HG02763 (cell line): ENCODE measurements around the gene SORT1.
"Not testable (repeated sequence)": the region's sequence is repeated elsewhere in the genome, so short reads cannot be mapped to it uniquely, and the experiment has no call there.

Experiments used
- ATAC-seq: cut with Tn5 transposase; IDR thresholded peaks from one replicate; pipeline ENCODE4 v1.9.1; 2021; ENCODE audit warnings: mild to moderate bottlenecking, moderate library complexity; ENCODE audit not compliant: unreplicated experiment

SORT1 gene

DNA sequence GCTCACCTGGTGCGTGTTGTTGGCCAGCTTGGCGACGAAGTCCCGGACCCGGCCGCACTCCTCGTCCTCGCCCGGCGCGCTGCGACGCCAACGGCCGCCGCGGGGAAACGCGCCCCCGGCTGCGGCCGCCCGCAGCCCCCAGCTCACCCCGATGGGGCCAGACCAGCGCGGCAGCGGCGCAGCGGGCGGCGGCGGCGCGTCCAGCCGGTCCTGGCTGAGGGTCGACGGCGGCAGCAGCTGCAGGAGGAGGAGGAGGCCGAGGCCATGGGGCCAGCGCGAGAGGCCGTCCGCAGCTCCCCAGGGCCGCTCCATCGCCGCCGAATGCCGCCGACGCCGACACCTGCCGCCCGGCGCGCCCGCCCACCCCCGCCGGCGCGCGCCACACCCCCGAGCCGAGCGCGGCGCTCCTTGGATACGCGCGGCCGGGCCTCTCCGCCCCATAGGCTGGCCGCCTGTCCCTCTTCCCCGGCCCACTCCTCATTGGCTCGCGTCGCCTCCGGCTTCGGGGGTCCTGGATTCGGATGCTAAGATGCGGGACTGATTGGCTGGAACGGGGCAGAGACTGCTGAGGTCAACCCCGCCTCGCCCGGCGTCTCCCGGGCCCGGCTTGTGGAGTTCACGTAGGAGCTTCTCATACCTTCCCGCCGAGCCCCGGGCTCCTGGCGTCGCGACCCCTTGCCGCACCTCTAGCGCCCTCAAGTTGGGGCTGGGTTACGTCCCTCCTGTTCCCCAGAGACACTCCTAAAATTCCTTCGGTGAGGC is at the start of gene SORT1:
Gene SORT1 (minus strand): TSS at position 338 of the 762 bp plus-strand sequence. CDS start 26 bp downstream, at position 312.
- peak; percentile 75 for ATAC-seq

DNA sequence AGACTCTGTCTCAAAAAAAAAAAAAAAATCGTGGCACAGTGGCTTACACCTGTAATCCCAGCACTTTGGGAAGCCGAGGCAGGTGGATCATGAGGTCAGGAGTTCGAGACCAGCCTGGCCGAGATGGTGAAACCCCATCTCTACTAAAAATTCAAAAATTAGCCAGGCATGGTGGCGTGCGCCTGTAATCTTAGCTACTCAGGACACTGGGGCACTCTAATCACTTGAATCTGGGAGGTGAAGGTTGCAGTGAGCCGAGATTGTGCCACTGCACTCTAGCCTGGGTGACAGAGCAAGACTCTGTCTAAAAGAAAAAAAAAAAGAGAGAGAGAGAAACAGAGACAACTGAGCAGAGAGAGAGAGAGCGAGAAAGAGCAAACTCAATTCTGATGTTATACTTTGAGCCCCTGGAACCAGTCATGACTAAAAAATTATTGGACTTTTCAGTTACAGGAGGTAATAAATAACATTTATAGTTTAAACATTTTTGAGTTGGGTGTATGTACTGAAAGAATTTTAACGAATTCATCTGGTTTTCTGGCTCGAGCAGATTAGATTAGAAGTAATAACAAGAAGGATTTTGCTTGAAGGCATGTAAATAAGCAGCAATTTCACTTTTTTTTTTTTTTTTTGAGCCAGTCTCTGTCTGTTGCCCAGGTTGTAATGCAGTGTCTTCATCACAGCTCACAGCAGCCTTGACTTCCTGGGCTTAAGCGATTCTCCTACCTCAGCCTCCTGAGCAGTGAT is 48.4 kb upstream of the SORT1 start:
- not testable (repeated sequence) for ATAC-seq

DNA sequence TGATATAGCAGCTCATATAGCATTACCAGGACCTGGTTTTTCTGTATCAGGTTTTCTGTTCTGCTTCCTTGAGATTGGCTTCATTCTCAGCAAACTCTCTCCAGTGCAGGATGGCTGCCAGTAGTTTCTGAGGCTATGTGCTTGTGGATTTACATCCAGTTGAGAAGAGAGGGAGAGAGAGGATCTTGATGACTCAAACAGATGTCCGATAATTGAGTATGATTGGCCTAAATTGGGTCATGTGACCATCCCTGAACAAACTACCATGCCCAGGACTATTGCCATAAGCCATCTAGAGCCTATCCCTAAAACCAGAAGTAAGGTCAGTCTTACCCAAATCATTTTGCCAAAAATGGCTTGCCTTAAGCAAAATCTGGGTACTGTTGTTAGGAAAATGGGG is 46.6 kb upstream of the SORT1 start:
- no peak for ATAC-seq

DNA sequence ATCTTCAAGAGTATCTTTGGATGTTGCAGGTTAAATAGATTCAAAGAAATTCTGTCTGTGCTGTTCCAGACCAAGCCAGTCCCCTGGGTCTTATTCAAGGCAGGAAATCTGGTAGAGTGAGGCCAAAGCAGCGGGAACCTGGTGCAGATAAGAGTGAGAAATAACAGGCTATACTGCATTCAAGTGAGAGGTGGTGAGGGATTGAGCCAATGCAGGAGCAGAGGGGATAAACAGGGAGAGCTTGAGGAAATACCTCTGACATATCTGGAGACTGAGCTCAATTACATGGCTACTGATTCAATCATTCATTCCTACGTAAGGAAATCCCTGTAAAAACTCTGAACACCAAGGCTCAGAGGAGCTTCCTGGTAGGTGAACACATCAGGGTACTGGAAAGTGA is 45.8 kb upstream of the SORT1 start:
- ATAC-seq, result no peak

DNA sequence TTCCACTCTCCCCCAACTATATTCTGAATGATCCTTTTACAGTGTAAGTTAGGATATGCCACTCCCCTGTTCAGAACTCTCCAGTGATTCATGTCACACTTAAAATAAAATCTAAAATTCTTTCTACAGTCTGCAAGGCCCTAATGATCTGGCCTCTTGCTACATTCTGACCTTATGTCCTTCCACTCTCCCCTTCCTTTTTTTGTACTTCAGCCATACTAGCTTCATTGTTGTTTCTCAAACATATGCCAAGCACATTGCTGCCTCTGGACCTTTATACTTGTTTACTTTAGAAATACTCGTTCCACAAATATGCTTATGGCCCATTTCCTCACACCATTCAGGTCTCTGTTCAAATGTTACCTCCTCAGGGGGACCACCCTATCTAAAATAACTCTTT is 43.4 kb upstream of the SORT1 start:
- no peak for ATAC-seq

DNA sequence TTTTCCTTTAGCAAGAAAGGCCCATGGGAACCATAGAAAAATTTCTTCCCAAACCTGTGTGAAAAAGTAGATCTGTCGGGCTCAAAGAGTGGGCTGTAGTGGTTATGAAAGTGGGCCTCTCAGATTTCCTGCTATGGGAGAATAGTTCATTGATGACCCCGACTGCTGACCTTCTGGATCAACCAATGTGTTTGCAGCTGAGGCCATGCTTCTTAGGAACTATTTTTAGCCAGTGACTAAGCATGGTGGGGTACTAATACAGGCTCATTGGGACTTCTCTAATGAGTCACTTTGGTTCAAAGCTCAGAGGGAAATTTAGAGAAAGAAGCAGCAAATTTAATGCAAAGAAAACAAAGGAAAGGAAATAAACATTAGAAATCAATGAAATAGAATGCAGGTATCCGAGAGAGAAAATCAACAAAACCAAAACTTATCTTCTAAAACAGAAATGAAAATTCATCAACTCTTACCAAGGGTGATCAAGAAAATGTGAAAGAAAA is 41.1 kb upstream of the SORT1 start:
- ATAC-seq, result no peak

DNA sequence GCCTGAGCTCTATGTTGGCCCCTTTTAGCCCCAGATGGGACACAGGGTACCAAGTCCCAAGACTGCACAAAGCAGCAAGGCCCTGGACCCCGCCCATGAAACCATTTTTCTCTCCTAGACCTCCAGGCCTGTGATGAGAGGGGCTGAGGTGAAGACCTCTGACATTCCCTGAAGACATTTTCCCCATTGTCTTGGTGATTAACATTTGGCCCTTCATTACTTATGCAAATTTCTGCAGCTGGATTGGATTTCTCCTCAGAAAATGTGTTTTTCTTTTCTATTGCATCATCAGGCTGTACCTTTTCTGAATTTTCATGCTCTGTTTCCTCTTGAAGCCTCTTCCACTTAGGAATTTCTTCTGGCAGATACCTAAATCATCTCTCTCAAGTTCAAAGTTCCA is 36.8 kb upstream of the SORT1 start:
- no peak for ATAC-seq

DNA sequence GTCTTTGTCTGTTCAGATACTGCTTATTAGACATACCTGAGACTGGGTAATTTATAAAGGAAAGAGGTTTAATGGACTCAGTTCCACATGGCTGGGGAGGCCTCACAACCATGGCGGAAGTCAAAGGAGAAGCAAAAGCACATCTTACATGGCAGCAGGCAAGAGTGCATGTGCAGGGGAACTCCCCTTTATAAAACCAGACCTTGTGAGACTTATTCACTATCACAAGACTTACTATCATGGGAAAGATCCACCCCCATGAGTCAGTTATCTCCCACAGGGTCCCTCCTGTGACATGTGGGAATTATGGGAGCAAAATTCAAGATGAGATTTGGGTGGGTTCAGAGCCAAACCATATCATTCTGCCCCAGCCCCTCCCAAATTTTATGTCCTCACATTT is 35.6 kb upstream of the SORT1 start:
- no peak for ATAC-seq

DNA sequence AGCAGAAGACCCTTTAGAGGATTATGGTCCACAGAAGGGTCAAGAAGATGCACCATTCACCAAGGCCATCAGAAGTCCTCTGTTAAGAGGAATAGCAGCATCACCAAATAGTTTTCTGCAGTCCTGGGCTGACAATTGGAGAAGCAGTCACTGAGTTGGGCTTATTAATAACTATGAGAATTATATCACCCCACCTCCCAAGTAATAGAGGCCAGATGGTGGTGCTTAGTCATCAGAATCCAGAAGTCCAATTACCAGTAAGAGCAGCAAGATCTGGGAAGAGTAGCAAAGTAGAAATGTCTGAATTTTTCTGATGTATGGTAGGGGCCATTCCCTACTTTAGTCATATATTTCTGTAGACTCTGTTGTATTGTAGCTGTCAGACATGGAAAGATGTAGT is 34.6 kb upstream of the SORT1 start:
- no peak for ATAC-seq

DNA sequence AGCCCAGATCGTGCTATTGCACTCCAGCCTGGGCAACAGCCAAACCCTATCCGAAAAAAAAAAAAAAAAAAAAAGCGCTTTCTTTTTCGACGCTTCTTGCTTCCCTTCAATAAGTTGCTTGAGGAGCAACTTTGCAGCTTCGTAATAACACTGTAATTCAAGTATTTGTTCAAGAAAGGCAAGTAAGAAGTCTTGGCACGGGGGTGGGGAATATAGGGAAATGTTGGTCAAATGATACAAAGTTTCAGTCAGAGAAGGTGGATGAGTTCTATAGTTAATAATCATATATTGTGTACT is 29.4 kb upstream of the SORT1 start:
- no peak for ATAC-seq

DNA sequence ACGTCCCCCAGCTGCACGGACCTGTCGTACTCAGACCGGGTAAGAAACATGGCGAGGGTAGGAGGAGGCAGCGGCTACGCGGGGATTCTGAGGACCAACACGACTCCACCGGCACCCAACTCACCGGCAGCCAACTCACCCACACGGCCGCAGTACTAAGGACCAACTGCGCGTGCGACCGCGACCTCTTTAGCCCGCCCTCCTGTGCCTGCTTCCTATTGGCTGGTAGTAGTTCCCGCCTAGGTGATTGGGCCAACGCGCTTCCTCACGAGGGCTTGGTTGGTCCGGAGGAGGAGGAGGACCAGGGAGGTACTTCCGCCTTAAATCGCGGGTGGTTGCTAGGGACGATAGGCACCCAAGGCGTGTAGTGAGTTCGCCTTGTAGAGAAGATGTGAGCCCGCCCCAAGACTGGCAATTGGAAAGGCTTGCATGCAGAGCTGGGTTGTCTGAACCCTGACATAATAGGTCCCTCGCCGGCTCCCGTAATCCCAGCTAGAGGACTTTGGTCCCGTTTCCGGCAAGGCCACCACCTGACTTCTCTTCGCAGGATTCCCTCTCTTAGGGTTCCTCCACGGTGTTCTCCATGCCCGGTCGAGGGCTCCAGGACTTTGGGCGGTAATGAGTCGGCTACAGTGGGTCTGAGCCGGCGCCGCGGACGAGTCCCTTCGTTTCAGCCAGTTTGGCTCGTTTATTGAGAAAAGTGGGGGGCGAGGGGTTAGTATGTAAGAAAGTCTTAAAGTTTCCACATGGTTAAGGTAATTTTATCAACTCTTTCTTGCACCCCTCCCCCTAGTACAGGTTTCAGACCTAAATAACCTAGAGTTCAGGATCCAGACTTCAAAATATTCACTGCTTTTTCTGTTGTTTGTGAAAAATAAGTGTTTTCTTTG is 28.8 kb upstream of the SORT1 start, which contains the start of gene PSMA5:
Gene PSMA5 (minus strand): TSS at position 168 of the 890 bp plus-strand sequence. CDS start 118 bp downstream, at position 50.
- ATAC-seq, result peak; percentile 97

DNA sequence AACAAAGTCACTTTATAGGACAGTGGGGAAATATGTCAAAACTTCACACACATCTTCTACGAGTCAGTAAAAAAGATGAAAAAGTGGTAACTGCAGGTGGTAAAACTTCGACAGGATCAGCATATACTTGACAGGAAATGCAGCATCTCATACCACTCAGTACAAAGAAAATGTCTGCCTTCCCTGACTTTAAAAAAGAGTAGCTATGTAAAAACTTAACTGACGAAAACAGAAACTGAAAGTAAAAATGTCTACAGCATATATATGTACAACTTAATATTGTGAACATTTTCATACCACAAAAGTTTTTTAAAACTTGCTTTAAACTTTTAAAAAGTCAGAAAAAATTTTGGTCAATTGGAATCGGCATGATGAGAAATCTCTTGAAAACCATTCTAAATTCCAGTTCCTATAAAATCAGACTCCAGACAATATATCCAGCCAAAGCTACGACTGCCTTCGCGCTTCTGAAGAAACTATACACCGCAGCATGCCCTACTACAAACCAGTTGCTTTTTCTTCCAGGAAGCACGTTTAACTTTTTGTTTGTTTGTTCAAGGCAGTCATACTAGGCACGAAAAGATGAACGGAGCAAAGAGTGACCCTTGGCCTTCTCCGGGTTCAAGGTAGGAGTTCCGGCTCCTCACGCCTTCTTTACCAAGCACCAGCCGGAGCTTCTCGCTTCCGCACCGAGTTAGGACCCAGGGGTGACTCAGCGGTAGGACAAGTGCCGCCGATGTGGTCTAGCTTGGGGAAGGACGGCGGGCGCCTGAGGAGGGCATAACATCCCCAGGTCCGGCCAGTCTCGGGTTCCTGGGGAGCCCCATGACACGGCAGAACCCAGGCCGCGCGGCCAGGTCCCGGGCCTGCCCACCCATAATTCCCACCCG is 27.9 kb upstream of the SORT1 start:
- ATAC-seq, result peak; percentile 19

DNA sequence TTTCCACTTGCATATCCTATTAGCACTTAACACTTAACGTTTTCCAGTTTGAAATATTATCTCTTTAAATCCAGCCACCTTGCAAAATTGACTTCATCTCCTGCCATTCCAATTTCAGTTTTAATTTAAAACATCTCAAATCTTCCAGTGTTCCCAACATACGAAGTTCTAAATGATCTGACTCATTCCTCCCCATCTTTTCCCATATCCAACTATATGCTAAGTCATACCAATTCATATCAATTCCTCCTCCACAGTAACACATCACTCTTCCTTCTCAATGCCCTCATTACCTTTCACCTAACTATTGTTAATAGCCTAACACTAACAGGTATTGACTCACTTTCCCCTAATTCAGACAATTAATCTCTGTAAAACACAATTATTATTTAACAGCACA is 25.8 kb upstream of the SORT1 start:
- ATAC-seq, result no peak

DNA sequence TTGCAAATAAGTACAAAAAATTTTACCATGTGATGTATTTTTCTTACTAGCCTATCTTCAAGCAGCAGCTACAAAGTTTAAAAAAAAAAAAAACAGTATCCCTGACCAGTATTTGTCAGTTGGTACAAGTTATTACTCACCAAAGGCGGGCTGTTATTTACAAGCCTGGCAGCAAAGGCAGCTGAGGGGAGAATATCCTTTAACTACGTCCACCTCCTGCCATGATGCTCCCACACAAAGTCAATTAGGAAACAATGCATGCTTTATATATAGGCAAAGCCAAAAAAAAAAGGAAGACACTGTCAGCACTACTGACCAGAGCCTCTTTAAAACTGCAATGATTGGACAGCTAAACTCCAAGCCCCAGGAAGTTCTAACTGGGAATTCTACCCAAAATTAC is 14.8 kb upstream of the SORT1 start:
- ATAC-seq, result no peak

DNA sequence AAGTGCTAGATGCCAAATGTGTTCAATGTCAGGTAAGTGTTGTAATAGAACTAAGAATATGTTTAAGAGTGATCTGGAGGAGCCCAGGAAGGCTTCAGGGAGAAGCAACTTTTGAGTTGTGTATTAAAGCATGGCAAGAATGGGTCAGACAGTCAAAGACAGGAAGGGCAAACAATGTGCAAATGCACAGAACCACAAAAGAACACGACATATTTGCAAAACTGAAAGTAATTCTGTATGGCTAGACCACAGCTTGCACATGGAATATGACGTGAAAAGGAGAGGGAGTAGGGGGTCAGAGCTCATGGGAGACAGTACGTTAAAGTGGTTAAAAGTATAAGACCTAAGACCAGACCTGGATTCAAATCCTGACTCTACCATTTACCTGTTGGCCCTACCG is 7.1 kb upstream of the SORT1 start:
- ATAC-seq, result no peak

DNA sequence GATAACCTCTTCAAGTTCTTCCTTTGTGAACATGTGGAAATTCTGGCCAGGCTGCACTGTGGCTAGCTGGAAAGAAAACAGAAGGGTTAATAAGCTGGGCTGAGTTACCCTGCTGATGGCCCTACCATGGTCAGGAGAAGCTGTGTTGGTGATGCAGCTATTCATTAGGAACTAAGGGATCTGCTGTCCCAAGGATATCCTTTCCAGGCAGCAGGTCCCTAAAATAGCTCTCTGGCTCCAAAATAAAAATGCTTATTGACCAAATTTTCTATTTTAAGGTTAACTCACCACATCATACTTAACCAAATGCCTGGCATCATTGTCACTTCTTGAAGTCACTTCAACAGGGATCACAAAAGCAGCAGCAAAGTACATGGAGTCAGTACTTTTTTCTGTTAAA is 4.3 kb upstream of the SORT1 start:
- ATAC-seq, result no peak

DNA sequence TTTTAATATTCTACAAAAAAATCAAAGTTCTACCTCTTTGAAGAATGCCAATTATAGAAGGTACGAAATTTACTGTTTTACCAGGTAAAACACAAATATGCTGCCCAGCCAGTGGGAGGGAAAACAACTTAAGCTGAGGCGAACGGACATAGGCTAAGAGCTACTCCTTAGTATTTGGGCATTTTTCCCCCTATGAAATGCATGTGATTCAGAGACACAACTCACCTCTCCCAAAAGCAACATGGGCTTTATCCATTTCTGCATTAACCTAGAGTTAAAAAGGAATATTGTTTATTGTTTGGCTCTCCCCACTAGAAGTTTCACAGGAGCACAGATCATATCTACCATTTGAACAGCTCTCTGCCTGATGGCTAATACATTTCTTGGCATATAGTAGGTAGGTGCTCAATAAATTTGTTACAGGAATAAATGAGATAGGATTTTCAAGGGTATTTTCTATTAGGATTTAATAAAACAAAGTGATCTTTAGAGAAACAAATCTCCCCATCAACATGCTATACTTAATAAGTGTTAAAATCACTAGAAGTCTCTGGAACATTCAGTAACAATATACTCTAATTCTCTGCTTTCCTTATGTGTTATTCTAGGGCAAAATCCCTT is 2.4 kb upstream of the SORT1 start:
- ATAC-seq, result no peak

DNA sequence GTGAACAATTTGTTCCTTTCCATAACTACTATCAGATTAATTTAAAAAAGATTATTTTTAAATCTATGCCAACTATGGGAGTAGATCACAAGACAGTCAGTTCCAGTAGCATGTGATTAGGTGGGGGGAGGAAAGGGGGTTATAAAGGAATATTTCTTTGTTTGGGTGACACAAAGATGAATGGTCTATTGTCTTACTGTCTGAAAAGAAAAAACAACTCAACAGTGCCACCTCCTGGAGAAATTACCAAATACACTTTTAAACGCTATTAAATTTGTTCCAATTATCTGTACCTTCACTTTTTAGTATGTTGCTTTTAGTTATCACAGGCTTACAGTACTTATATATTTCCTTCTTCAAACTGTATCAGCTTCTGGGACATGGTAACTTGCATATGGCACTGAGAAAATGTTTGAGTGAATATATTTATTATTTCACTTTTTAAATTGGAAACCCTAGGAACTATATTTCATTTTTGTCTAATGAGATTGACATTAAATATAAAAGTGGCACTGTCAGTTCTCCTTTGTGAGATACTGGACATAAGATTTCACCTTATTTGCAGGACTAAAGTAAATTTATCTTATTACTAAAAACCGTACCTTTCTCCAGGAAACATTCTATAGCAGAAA is 1.7 kb upstream of the SORT1 start:
- ATAC-seq, result no peak
